ENCODE measurements around the gene DLK2. TPM values are rescaled to one million over a fixed set of nuclear protein-coding genes. Genes with fewer than 3 reads are reported as not detected.
"Not testable (repeated sequence)": the region's sequence is repeated elsewhere in the genome, so short reads cannot be mapped to it uniquely, and the experiment has no call there.

DLK2 gene
- total RNA-seq, 1 experiment from 2014 or later: 3.6 TPM

DNA sequence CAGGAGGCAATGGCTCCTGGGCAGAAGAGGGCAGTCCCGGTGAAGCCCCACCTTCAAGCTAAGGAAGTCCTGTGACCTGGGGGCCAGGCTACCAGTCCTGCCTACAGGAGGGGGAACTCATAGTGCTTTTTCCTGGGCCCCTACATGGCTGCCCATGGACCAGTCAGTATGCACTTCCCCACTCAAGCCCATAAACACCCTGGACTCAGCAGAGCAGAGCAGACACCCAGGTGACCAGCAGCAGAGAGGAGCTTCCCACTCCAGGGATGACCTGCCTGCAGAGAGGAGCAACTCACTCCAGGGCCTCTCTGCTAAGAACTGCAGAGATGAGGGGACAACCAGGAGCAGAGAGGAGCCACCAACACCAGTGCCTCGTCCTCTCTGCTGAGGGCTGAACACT is 42.3 kb downstream of the DLK2 start:
- H2AFZ ChIP-seq: no peak overlapping the region
- POLR2A ChIA-PET (ENCODE audit: unreplicated experiment): no interaction called here
- H3K4me2 ChIP-seq: no peak overlapping the region
- H3K27ac ChIP-seq: no peak overlapping the region
- no peak for DNase-seq
- no TSS peak for BruUV-seq (replicated peaks)
- no peaks in the 10 kb centered on the region for H3F3A ChIP-seq (ENCODE audit: insufficient read depth, low read depth)
- no peak overlapping the region for H3K4me3 ChIP-seq
- no peaks in the 10 kb centered on the region for H3K4me1 ChIP-seq (replicated peaks; ENCODE audit: insufficient read depth)
- no peaks in the 10 kb centered on the region for H3K79me2 ChIP-seq (ENCODE audit: low read depth)
- TF ChIP-seq, protein P1, sequence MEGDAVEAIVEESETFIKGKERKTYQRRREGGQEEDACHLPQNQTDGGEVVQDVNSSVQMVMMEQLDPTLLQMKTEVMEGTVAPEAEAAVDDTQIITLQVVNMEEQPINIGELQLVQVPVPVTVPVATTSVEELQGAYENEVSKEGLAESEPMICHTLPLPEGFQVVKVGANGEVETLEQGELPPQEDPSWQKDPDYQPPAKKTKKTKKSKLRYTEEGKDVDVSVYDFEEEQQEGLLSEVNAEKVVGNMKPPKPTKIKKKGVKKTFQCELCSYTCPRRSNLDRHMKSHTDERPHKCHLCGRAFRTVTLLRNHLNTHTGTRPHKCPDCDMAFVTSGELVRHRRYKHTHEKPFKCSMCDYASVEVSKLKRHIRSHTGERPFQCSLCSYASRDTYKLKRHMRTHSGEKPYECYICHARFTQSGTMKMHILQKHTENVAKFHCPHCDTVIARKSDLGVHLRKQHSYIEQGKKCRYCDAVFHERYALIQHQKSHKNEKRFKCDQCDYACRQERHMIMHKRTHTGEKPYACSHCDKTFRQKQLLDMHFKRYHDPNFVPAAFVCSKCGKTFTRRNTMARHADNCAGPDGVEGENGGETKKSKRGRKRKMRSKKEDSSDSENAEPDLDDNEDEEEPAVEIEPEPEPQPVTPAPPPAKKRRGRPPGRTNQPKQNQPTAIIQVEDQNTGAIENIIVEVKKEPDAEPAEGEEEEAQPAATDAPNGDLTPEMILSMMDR (conservative IDR thresholded peaks at IDR 0.05): no peak
- CTCF ChIA-PET: interaction anchor here (0.6 kb wide), 1 partner anchor 125 kb away, joined by 3 read pairs; no protein-coding TSS in a partner anchor
- H3K9me2 ChIP-seq (ENCODE audit: insufficient read depth): no peaks in the 10 kb centered on the region
- no peaks in the 10 kb centered on the region for H4K20me1 ChIP-seq (ENCODE audit: insufficient read depth)
- H3K36me3 ChIP-seq (ENCODE audit: low read depth): no peaks in the 10 kb centered on the region
- H3K9me3 ChIP-seq (ENCODE audit: insufficient read depth, low read depth): no peaks in the 10 kb centered on the region
- H3K27me3 ChIP-seq (ENCODE audit: insufficient read depth, low read depth): no peaks in the 10 kb centered on the region
- intact Hi-C loops (cut with micrococcal nuclease; ENCODE audit: unreplicated experiment): no loop called here

DNA sequence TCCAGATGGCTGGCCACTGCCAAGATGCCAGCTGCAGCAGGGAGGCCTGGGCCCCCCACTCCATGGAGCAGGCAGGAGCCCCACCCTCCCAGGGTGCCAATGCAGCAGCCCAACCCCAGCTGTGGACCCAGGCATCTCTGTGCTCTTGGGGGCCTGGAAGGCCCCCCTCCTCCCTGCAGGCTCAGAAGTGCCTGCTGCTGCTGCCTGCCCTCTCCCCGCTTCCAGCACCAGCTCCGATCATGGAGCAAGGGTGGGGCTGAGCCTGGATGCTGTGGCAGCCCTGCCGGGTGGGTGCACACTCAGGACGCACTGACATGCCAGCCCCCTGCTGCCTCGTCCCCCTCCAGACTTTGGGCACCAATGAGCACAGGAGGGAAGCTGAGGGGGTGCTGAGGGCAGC is 42.8 kb downstream of the DLK2 start:
- no TSS peak for BruUV-seq (replicated peaks)
- CTCF ChIA-PET: no interaction called here

DNA sequence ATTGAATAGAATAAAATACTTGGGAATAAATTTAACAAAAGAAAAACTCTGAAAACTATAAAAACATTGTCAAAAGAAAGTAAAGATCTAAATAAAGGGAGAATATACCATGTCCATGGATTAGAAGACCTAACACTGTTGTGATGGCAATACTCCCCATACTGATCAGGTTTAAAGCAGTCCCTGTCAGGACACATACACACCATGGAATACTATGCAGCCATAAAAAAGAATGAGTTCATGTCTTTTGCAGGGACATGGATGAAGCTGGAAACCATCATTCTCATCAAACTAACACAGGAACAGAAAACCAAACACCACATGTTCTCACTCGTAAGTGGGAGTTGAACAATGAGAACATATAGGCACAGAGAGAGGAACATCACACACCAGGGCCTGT is 44.6 kb downstream of the DLK2 start:
- DNase-seq; H3K27me3 ChIP-seq (ENCODE audit: insufficient read depth, low read depth); H3K79me2 ChIP-seq (ENCODE audit: low read depth); POLR2A ChIA-PET (ENCODE audit: unreplicated experiment); H3K4me1 ChIP-seq (replicated peaks; ENCODE audit: insufficient read depth); intact Hi-C loops (cut with micrococcal nuclease; ENCODE audit: unreplicated experiment); H3K27ac ChIP-seq; H3K9me2 ChIP-seq (ENCODE audit: insufficient read depth); CTCF ChIA-PET; H2AFZ ChIP-seq; BruUV-seq (replicated peaks); H3F3A ChIP-seq (ENCODE audit: insufficient read depth, low read depth); H3K9me3 ChIP-seq (ENCODE audit: insufficient read depth, low read depth); H4K20me1 ChIP-seq (ENCODE audit: insufficient read depth); H3K4me2 ChIP-seq; H3K36me3 ChIP-seq (ENCODE audit: low read depth); H3K4me3 ChIP-seq: not testable (repeated sequence)

More for the DNA sequence above, 42.8 kb downstream of the DLK2 start:
- Histone ChIP-seq H3K4me3 (no peak overlapping the region), H3K9me3 (ENCODE audit: insufficient read depth, low read depth) (no peaks in the 10 kb centered on the region), H3K27me3 (ENCODE audit: insufficient read depth, low read depth) (no peaks in the 10 kb centered on the region), H3K9me2 (ENCODE audit: insufficient read depth) (no peaks in the 10 kb centered on the region), H3K27ac (no peak overlapping the region), H4K20me1 (ENCODE audit: insufficient read depth) (no peaks in the 10 kb centered on the region), H3K79me2 (ENCODE audit: low read depth) (no peaks in the 10 kb centered on the region), H3K36me3 (ENCODE audit: low read depth) (no peaks in the 10 kb centered on the region), H3F3A (ENCODE audit: insufficient read depth, low read depth) (no peaks in the 10 kb centered on the region), H3K4me2 (no peak overlapping the region), H2AFZ (no peak overlapping the region), H3K4me1 (replicated peaks; ENCODE audit: insufficient read depth) (no peaks in the 10 kb centered on the region)
- TF ChIP-seq EZH2 (IDR thresholded peaks at IDR 0.05; ENCODE audit: low read depth): no peak
- TF ChIP-seq, protein P1 (conservative IDR thresholded peaks at IDR 0.05): no peak
- intact Hi-C loops (cut with micrococcal nuclease; ENCODE audit: unreplicated experiment): no loop called here
- POLR2A ChIA-PET (ENCODE audit: unreplicated experiment): no interaction called here
- DNase-seq: no peak

DNA sequence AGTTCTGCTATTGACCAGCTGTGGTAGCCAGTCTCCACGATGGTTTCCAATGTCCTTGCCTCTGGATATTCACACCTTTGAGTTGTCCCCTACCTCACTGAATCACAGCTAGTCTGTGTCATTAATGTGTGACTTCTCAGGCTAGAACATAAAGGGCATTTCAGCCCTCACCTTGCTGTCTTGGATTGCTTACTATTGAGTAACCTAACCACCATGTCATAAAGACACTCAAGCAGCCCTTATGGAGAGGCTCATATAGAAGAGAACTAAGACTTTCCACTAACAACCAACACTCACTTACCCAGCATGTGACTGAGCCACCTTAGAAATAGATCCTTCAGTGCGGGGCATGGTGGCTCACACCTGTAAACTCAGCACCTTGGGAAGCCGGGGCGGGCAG is 47.1 kb downstream of the DLK2 start:
- Histone ChIP-seq H3K27me3 (ENCODE audit: insufficient read depth, low read depth) (no peaks in the 10 kb centered on the region), H3K4me3 (no peak overlapping the region), H3F3A (ENCODE audit: insufficient read depth, low read depth) (peaks cover 13% of the 10 kb centered on the region; the same call in 1 of the 2 replicates), H3K4me2 (no peak overlapping the region), H2AFZ (no peak overlapping the region), H4K20me1 (ENCODE audit: insufficient read depth) (no peaks in the 10 kb centered on the region), H3K27ac (no peak overlapping the region), H3K79me2 (ENCODE audit: low read depth) (no peaks in the 10 kb centered on the region), H3K4me1 (replicated peaks; ENCODE audit: insufficient read depth) (peaks cover 12% of the 10 kb centered on the region), H3K9me3 (ENCODE audit: insufficient read depth, low read depth) (0 out of 2 replicates have a peak, but pooled peaks cover 4% of the 10 kb centered on the region), H3K9me2 (ENCODE audit: insufficient read depth) (no peaks in the 10 kb centered on the region), H3K36me3 (ENCODE audit: low read depth) (no peaks in the 10 kb centered on the region)
- ChIA-PET POLR2A (ENCODE audit: unreplicated experiment) (no interaction called here), CTCF (no interaction called here)
- no peak for TF ChIP-seq EZH2 (IDR thresholded peaks at IDR 0.05; ENCODE audit: low read depth)
- DNase-seq: no peak
- intact Hi-C loops (cut with micrococcal nuclease; ENCODE audit: unreplicated experiment): no loop called here
- BruUV-seq (replicated peaks): no TSS peak

Data from PC-9 (cell line).